HTR-8/SVneo (cell line): Measurements from ENCODE around the gene ASB18.

Experiments
- DNase-seq: peaks from one replicate; pipeline ENCODE4 v3.0.0; 2011; ENCODE audit warnings: low spot score, mixed read lengths; ENCODE audit not compliant: insufficient read length
- FAIRE-seq: peaks from 2 replicates; lab custom pipeline; 2011; peaks lifted over from hg19 to GRCh38; lab: Jason Lieb, UNC

Gene ASB18

DNA sequence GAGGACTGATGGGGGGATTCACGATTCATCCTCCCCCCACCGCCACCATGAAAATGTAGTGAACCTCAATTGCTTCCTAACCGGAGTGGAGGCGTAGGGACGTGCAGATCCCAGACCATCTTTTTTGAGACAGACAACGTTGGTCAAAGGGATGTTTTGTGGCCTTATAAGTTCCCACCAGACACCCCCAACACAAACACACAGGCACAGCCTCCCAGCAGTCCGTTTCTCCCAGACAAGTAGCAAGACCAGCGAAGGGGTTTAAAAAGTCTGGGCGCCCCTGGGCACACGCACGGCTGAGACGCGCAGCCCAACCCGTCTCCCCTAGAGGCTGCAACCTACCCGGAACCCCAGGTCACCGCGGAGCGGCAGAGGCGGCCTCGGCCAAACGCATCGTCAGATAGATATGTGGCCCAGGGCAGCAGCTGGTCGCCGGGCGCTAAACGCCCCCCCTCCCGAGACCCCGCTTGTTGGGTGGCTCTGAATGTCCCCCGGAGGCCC lies 97.4 kb downstream of the ASB18 start:
- no peak for DNase-seq
- FAIRE-seq, result no peak

DNA sequence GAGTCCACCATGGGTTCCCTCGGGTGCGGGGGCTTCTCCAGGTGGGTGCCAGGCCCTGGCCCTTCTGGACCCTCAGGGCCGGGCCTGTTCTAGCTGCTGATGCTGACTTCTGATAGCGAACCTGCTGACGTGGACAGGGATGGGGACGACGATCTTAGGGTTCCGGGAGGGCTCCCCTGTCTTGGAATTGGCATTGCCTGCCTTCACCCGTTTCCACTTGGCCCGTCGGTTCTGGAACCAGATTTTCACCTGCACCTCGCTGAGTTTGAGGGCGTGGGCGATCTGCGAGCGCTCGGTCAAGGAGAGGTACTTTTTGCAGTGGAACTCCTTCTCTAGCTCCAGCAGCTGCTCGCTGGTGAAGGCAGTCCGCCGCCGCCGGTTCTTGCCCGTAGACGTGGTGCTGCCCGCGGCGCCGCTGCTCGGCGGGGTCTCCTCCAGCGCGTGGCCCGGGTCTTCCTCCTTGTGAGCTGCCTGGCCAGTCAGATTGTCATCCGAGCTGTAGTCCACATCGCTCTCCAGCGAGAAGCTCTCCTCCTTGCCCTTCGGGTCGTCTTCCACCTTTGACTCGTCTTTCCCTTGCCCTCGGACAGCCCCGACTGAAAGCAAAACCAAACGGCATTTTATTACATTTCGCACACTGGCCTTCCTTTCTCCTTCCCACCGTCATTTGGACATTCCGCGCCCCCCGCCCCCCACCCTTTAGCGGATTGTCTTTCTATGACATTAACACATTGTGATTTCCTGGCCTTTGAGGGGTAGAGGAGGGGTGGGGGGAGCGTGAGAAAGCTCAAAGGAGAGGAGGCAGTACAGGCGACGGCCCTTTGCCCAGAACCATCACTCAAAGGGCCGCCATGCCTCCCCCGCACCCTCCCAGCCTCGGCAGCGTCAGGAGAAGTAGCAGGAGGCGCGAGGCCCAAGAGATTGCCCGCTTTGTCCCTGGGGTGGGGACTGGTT lies 98.1 kb downstream of the ASB18 start:
- DNase-seq (no peak), FAIRE-seq (no peak)

DNA sequence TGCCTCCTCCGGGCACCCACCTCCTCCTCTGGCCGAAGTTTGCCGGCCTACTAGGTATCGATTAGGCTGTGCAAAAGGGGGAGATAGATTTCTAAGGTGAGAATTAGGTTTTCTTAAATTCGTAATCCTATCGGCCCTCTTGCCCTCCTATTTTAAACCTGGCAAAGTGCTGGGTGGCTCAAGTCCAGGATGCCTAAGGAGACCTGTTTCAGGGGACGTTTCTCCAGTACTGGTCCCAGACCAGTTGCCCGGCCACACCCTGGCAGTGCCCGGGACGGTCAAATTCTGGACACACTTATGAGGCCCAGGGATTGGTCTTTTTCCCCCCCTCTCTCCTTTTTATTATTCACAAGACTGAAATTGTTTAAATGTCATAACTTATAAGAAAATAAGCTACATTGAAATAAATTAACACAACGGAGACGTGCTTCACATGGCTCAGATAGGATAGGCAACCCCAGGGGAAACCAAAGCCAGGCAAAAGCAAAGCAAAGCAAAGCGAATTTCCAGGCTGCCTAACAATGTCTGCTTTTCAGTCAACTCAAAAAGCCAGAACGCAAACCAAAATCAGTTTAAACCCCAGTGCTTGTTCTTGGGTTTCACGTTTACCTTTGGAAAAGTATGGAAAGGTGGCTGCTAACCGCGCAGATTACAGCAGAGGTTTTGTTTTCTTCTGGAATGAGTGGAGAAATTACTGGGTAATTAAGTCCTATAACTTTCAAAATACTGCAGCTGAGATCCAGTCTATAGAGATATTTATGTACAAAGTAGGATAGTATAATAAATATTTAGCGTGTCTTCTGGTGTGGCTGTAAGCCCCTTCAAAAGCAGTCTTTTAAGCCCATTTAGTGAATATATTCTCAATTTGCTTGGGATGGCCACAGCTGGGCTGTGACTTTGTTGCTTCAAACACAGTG lies 99.0 kb downstream of the ASB18 start:
- FAIRE-seq (no peak), DNase-seq (no peak)

DNA sequence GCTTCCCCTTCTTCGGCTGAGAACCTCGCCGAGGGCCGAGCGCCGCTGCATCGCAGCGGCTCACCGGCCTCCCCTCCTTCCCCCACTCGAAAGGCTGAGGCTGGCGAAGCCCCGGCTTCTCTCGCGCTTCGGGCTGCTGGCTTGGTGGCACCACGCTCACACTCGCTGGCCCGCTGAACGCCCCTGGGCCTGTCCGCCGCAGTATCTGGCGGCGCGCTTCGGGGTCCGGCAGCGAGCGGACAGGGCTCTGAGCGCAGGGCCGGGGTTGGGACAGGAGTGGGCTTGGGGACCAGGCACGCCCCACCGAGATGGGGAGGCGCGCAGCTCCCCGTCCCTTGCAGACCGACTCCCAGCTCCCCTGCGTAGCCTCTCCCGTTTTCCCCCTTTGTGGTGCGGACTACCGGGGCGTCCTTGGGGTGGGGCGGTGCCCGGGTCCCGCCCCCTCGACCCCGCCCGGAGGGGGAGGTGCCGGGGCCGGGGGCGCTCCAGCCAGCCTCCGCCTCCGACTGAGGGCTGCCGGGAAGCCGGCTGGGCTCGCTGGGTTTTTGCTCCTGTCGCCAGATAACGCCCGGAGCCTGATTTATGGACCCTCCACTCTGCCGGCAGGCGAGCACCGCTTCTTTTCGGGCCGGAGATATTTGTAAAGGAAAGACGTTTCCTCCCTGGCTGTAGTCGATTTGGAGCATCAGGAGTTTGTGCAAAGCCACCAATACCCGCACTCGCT lies 99.8 kb downstream of the ASB18 start:
- FAIRE-seq (no peak), DNase-seq (no peak)

DNA sequence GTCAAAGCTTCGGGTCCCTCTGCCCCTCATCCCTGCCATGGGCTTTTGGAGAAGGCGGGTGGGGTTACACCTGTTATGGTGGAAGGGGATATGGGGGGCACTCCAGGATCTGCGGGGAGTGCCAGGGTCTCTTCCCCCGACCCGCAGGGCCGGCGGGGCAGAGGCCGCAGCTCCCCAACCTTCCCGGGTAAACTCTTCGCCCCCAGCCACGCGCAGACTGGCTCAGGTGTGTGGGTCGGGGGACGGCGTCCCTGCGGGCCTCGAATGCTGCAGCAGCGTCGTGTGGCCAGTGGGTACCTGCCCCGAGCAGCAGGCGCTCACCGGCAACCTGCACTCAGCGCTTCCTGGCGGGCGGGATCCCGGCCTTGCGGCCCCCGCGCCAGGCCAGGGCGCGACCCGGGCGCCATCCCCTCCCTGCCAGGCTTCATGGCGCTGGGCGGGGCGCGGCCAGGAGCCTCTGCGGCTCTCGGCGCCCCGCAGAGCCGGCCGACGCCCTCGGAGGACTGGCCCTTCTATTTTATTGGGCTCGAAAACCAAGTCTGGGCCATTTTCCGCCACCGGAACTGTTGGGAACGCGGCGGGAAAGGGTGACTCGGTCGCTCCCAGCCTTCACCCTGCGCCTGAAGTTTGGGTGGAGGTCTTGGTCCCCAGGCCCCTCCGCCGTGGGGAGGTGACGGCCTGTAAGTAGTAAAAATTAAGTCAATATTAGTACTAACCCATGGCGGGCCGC lies 100.6 kb downstream of the ASB18 start:
- no peak for FAIRE-seq
- no peak for DNase-seq

DNA sequence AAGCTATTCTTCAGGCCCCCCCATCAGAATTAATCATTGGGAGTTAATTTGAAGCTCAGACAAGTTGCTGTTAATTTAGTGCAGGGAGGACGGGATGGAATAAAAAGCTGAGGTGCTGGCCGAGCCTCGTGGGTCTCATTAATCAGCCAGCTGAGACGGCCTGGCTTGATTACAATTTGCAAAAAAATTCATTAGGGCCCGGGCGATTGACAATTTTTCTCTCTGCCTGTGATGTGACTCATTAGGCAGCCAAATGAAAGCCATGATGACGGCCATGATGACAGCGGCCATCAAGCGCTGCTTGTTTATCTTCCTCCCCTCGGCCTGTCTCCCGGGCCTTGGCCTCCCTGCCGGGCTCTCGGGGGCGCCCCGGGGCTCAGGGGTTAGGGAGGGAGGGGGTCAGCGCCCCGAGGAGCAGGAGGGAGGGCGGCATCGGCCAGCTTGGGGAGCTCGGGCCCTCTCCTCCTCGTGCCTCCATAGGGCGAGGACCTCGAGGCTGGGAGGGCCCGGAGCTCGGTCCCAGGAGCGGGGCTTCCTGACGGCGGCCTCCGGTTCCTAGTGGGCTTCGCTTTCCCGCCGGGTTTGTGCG lies 101.2 kb downstream of the ASB18 start:
- FAIRE-seq (no peak), DNase-seq (no peak)

DNA sequence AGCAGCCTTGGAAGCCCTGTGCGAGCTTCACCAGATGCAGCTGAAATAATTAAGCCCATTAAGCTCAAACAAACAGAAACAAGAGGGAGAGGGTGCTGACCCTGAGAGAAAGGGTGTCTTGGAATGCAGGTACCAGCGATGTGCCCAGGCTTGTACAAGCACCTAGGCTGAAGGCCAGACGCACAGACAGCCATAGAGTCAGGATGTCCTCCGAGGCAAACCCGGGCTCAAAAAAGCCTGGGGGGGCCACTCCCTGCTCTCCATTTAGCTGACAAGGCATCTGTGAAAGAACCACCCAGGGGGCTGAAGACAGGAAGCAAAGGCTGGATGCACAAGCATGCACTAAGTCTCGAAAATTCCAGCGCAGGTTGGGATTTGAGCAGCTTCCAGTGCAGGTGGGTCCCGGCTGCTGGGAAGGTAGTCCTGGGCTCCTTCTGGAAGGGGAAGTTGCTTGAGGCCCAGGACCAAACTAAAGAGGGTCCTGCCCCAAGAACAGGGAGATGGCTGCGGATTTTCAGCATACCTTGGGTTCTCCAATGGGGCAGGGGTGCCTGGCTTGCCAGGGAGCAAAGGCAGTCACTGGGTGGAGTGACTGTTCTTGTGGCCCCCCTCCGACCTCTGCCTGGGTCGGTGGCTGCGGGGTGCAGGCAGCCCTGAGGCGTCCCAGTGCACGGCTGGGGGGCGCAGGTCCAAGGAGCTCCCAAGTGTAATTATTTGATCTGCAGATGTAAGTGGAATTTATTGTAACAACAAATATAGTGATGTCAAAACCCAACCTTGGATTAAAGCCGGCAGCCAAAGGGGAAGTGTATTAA lies 102.0 kb downstream of the ASB18 start:
- FAIRE-seq, result no peak

DNA sequence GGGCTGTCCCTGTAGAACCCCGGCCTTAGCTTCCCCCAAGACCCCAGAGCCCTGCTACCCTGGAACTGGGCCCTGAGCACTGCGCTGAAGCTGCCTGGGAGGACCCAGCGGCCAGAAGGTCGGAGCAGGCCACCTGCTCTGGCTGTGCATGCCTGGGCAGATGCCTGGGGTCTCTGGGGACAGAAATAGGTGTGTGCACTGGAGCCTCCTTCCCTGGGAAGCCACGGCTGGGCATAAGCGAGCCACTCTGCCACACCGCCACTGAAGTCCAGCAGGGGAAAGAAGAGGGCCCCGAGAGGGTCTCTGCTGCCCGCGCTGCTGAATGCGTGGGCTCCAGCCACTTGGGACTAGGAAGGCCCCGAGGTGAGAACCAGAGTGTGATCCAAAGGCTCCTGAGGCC lies 102.7 kb downstream of the ASB18 start:
- no peak for DNase-seq
- no peak for FAIRE-seq

More for the DNA sequence above, 102.0 kb downstream of the ASB18 start:
- no peak for DNase-seq

DNA sequence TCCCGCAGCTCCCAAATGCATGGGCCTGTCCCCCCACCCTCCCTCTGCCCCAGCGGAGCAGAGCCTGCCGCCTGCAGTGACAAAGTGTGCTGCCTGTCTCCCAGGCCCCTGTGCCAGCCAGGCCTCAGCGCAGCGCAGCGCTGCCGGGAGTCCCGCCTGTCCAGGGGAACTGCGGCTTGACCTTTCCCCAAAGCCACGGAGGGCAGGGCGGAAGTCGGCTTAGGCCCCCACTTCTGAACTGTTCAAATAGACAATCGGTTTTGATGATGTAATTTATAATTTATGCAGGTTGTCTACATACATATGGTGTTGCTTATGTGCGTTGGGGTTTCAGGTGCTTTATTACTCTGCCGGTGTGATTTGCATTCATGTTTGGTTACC lies 103.1 kb downstream of the ASB18 start:
- no peak for DNase-seq
- no peak for FAIRE-seq

DNA sequence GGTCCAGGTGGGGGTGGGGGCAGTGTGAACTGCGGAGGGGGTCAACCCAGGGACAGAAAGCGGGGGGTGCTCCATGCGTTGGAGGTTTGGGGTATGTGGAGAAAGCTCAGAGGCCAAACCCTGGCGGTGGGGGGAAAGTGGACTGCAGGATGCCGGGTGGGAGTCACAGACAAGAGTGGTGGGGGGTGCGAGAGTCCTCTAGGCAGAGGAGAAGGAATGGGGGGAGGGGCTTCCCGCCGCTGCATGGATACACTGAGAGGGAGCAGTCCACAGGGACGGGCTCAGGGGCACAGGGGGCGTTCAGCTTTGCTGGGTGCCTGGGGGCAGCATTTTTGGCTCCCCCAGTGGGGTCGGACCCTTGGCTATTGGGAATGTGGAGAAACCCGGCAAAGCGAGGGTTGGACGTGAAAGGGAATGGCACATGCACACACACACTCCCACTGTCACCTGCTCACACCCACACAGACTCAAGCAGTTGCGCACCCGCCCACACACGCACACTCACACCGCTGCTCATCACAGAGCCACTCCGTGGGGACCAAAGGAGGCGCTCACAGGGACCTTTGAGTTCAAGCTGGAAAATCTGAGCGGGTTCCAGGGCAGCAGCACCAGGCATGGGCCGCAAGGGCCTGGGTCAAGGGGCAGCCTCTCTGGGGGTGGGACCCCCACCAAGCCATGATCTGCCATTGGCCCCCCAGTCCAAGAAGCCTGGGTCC lies 103.7 kb downstream of the ASB18 start:
- DNase-seq (no peak), FAIRE-seq (no peak)

DNA sequence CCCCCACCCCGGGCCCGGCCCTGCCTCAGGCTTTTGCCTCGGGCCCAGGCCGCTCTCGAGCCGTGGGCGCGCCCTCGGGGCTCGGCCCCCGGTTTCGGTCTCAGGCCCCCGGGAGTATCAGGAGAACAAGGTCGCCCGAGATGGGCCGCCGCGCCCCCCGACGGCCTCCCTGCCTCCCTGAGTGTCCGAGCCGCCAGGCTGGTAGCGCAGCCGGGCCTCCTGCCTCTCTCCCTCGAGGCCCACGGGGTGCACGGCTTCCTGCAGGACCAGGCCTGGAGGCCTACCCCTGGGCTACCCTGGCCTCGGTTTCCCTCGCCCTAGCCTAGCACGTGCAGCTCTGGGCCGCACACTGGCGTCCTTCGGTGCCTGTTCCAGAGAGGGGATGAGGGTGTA lies 104.4 kb downstream of the ASB18 start:
- FAIRE-seq, result no peak
- DNase-seq, result no peak

DNA sequence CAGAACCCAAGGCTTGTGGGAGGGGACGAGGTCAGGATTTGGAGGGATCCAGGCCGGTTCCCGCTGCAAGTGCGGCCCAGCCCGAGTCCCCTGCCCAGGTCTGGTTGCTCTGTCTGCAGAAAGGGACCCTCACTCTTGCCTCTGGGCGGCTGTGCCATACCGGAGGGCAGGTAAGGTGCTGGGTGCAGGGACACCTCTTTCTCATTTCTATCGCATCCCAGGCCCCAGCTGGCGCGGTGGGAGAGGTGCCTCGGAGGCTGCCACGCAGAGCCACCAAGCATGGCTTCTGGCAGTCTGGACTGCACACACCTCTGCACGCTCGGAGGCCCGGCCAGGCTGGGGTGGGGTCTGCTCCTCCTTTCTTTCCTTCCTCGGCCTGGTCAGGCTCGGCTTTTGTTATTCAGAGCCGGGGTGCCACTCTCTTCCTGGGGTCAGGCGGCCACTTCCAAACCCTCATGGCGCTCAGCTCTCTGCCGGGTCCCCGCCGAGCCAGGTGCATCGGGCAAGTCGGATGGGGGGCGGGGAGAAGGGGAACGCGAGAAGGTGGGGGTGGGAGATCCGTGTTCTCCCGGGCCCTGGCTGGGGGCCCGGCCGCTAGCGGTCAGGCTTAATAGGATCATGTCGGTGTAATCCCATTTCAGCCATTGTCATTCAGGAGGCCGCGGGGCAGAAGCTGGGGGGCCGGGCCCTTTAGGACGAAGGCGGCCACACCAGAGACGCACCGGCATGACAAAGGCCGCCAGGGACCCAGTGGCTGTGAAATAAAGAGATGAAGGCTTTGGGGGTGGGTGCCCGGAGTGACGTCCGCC lies 105.0 kb downstream of the ASB18 start:
- DNase-seq (no peak), FAIRE-seq (no peak)

DNA sequence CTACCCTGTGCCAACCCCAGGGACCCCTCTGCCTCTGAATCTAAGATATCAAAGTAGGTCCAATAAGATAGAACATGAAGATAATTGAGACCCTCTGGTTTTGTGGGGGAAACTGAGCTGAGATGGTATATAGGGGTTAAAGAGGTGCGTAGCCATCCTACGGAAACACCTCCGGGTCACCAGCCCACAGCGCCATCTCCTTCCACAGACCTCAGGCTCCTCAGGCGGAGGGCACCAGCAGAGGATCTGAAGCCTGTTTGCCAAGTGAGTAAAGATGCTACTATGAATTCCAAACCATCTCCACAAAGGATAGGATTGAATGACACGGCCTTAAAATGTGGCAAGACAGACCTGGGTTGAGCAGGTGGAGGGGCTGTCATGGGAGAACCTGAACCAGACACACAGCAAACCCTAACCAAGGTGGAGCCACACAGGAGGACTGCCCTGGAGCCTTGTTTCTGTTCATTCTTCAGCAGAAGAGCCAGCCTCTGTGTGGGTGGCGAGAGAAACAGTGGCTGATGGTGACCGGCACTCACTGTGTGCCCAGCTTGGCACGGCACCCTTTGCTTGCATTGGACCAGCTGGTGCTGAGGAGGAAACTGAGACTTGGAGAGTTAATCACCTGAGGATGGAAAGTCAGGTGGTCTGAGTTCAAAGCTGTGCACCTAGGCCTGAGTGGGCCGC lies 106.2 kb downstream of the ASB18 start:
- DNase-seq (no peak), FAIRE-seq (no peak)

DNA sequence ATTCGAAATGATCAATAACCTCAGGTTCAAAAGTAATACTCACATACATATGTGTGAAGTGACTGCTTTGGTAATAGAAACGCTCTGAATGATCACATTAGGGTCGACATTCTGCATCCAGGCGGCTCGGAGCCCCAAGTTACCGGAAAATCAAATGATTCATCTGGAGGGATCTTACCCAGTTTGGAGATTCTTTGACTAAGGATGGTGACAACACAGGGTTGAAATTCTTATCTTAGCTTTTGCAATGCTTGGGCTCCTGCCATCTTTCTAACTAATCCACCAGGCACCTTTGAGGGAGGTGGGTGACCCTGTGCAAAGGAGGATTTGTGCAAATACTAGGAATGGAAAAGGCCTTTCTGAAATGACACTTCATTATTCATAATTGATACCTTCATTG lies 106.8 kb downstream of the ASB18 start:
- DNase-seq, result no peak
- no peak for FAIRE-seq

DNA sequence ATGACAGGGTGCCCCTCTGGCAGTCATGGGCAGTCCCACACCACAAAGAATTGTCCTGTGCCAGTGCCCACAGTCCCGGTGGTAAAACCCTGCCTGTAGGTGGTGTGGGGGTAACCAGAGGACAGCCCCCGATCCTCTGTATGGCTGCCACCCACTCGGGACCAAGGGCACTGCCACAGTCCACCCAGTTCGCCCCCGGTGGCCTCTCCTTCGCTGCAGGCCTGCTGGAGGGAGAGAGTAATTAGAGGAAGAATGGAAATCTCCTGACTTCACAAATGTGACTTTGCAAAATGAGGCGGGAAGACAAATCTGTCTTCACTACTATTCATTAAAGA lies 107.4 kb downstream of the ASB18 start:
- FAIRE-seq (no peak), DNase-seq (no peak)

DNA sequence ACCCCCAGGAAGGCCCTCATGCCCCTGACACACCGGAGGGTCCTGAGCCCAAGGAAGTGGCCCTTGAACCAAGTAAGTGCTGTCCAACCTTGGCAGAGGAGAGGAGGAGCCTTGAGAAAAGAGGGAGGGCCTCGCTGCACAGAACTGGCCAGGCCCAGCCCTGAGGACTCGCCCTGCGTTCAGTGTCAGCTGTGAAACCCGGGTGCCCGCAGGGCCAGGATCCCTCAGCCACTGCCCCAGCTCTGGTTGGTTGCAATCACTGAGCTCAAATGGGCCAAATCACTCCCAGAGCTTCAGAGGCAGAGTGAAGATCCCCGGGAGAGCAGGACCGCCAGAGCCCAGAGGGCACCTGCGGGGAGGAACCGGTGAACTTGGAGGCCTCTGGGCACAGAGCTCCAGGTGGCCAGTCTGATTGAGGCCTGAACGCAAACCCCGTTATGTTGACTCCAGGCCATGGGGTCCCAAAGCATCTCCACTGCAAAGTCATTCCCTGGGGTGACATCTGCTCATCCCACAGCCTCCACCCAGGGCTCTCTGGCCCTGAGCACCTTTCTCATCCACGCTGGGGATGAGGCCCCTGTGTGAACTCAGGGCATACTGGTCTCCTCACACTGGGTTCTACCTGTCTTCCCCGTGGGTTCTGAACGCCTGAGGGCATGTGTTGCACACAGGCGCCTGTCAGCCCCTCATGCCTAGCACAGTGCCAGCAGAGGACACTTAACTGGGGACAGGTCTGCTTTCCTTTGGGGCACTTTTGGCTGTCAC lies 107.9 kb downstream of the ASB18 start:
- FAIRE-seq, result no peak
- no peak for DNase-seq
